ENCODE measurements around the gene SBNO2.
"Not testable (repeated sequence)": the region's sequence is repeated elsewhere in the genome, so short reads cannot be mapped to it uniquely, and the experiment has no call there.

The SBNO2 gene

GRCh38 chr19:1214299-1214861, 40.3 kb upstream of the SBNO2 start:
- Histone ChIP-seq H3K36me3 (ENCODE audit: control insufficient read depth in 4 of 4, insufficient read depth in 4 of 4, low read length in 3 of 4) (peaks cover 0 to 34% (median 15%) of the 10 kb centered on the region in 4 experiments), H3K4me1 (ENCODE audit: control extremely low read depth in 1 of 4, control insufficient read depth in 4 of 4, insufficient read depth in 4 of 4, low read length in 3 of 4) (peaks cover 0 to 43% (median 39%) of the 10 kb centered on the region in 4 experiments), H3K27ac (ENCODE audit: insufficient read depth in 1 of 2, low read depth in 1 of 2, low read length in 2 of 2, poor library complexity in 1 of 2, severe bottlenecking in 2 of 2) (peak overlapping the region; percentile 83 to 89), H3K27me3 (replicated peaks in 2 of 5; ENCODE audit: control insufficient read depth in 4 of 5, insufficient read depth in 5 of 5, low read length in 4 of 5) (no peaks in the 10 kb centered on the region), H3K4me3 (ENCODE audit: control insufficient read depth in 1 of 7, extremely low read depth in 1 of 7, insufficient read depth in 4 of 7, low read depth in 2 of 7, low read length in 6 of 7) (peak overlapping the region in 4 of 7 experiments; percentile 40 to 57 (median 49)), H3K9me3 (ENCODE audit: control extremely low read depth in 1 of 5, control insufficient read depth in 4 of 5, insufficient read depth in 2 of 5, low read depth in 1 of 5, low read length in 4 of 5) (no peaks in the 10 kb centered on the region)
- 46% methylated on average over 20 of the region's 21 CpGs for WGBS (ENCODE audit: insufficient coverage)
- ChIA-PET POLR2A (interaction anchor here (1.2 to 1.7 kb wide), 3 partner anchors 11 to 101 kb away, joined by 5 to 8 read pairs (median 6); partner anchors contain the start of gene CIRBP), CTCF (interaction anchor here (0.6 to 6.1 kb wide), 10 partner anchors 8 to 197 kb away, joined by 3 to 33 read pairs (median 4); no protein-coding TSS in a partner anchor)
- no peak for DNase-seq

DNA sequence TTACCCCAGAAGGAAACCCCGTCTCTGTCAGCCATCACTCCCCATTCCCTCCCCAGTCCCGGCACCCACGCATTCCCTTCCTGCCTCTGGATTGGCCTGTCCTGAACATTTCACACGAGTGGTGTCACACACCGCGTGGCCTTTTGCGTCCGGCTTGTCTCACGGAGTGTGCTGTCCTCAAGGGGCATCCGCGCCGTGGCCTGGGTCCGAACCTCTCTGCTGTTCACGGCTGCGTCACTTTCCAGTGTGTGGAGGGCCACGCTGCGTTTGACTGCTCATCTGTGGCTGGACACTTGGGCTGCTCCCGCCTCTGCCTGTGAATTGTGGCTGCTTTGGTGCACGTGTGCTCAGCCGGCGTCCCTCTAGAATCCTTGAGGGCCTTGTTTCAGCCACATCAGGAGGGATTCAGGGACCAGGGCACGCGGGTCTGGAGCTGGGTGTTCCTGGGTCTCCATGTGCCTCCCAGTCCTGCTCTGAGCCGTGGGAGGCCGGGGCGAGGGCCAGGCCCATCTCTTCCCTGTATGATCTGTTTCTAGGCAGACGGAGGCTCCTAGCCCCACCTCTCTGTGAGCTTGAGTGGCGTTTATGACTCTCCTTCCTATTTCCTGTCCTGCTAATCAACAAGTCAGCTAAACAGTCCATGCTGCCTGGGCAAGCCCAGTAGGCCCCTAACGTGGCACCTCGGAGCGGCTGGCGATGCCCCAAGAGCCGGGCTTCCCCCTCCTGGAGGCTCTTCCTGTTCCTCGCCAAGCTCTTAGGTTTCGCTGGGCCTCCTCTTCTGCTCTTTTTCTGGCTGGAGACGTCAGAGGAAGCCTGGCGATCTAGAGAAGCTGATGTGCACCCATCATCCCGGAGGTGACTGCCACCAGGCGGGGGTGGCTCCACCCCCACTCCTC, 39.6 kb upstream of the SBNO2 start:
- CTCF ChIA-PET, result interaction anchor here (0.8 to 6.1 kb wide), 8 partner anchors 9 to 101 kb away, joined by 3 to 33 read pairs (median 4); no protein-coding TSS in a partner anchor
- H3K36me3 ChIP-seq (ENCODE audit: control insufficient read depth in 4 of 4, insufficient read depth in 4 of 4, low read length in 3 of 4), result peaks cover 0 to 37% (median 15%) of the 10 kb centered on the region in 4 experiments
- no peaks in the 10 kb centered on the region for H3K27me3 ChIP-seq (replicated peaks in 2 of 5; ENCODE audit: control insufficient read depth in 4 of 5, insufficient read depth in 5 of 5, low read length in 4 of 5)
- peak; percentile 94 to 98 (median 98) for DNase-seq
- 48% methylated on average over 38 of the region's 39 CpGs for WGBS (ENCODE audit: insufficient coverage)
- peaks cover 0 to 49% (median 46%) of the 10 kb centered on the region in 4 experiments for H3K4me1 ChIP-seq (ENCODE audit: control extremely low read depth in 1 of 4, control insufficient read depth in 4 of 4, insufficient read depth in 4 of 4, low read length in 3 of 4)
- H3K4me3 ChIP-seq (ENCODE audit: control insufficient read depth in 1 of 7, extremely low read depth in 1 of 7, insufficient read depth in 4 of 7, low read depth in 2 of 7, low read length in 6 of 7), result peak overlapping the region in 4 of 7 experiments; percentile 40 to 63 (median 49)
- H3K9me3 ChIP-seq (ENCODE audit: control extremely low read depth in 1 of 5, control insufficient read depth in 4 of 5, insufficient read depth in 2 of 5, low read depth in 1 of 5, low read length in 4 of 5), result no peaks in the 10 kb centered on the region
- H3K27ac ChIP-seq (ENCODE audit: insufficient read depth in 1 of 2, low read depth in 1 of 2, low read length in 2 of 2, poor library complexity in 1 of 2, severe bottlenecking in 2 of 2), result peak overlapping the region; percentile 83 to 89
- POLR2A ChIA-PET, result interaction anchor here (1.2 to 1.7 kb wide), 3 partner anchors 10 to 100 kb away, joined by 5 to 8 read pairs (median 6); partner anchors contain the start of gene CIRBP

GRCh38 chr19:1211494-1212234, 37.6 kb upstream of the SBNO2 start:
- Histone ChIP-seq H3K4me1 (ENCODE audit: control extremely low read depth in 1 of 4, control insufficient read depth in 4 of 4, insufficient read depth in 4 of 4, low read length in 3 of 4) (peaks cover 0 to 66% (median 61%) of the 10 kb centered on the region in 4 experiments), H3K27ac (ENCODE audit: insufficient read depth in 1 of 2, low read depth in 1 of 2, low read length in 2 of 2, poor library complexity in 1 of 2, severe bottlenecking in 2 of 2) (no peak overlapping the region), H3K9me3 (ENCODE audit: control extremely low read depth in 1 of 5, control insufficient read depth in 4 of 5, insufficient read depth in 2 of 5, low read depth in 1 of 5, low read length in 4 of 5) (no peaks in the 10 kb centered on the region), H3K27me3 (replicated peaks in 2 of 5; ENCODE audit: control insufficient read depth in 4 of 5, insufficient read depth in 5 of 5, low read length in 4 of 5) (no peaks in the 10 kb centered on the region), H3K36me3 (ENCODE audit: control insufficient read depth in 4 of 4, insufficient read depth in 4 of 4, low read length in 3 of 4) (peaks cover 0 to 30% (median 11%) of the 10 kb centered on the region in 4 experiments), H3K4me3 (ENCODE audit: control insufficient read depth in 1 of 7, extremely low read depth in 1 of 7, insufficient read depth in 4 of 7, low read depth in 2 of 7, low read length in 6 of 7) (no peak overlapping the region)
- ChIA-PET POLR2A (no interaction called here), CTCF (interaction anchor here (0.8 to 6.1 kb wide), 4 partner anchors 11 to 99 kb away, joined by 3 to 33 read pairs (median 3); no protein-coding TSS in a partner anchor)
- 93% methylated on average over 25 of the region's 33 CpGs for WGBS (ENCODE audit: insufficient coverage)
- DNase-seq, result no peak

DNA sequence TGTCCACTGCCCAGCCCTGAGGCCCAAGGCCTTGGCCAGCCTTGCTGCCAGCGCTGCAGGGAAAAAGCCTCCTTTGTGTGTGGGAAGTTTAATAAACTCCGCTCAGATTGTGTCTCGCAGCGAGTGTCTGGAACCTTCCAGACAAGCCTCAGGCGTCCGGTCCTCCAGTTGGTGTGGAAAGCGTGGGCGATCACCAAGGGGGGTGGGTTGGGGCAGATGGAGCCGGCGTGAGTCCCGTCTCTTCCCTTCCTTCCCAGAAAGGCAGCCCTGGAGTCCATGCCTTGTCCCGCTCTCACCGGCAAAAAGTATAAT, 36.1 kb upstream of the SBNO2 start:
- Histone ChIP-seq H3K27ac (ENCODE audit: insufficient read depth in 1 of 2, low read depth in 1 of 2, low read length in 2 of 2, poor library complexity in 1 of 2, severe bottlenecking in 2 of 2) (peak overlapping the region in 1 of 2 experiments; percentile 64), H3K36me3 (ENCODE audit: control insufficient read depth in 4 of 4, insufficient read depth in 4 of 4, low read length in 3 of 4) (peaks cover 0 to 26% (median 9%) of the 10 kb centered on the region in 4 experiments), H3K4me3 (ENCODE audit: control insufficient read depth in 1 of 7, extremely low read depth in 1 of 7, insufficient read depth in 4 of 7, low read depth in 2 of 7, low read length in 6 of 7) (no peak overlapping the region), H3K4me1 (ENCODE audit: control extremely low read depth in 1 of 4, control insufficient read depth in 4 of 4, insufficient read depth in 4 of 4, low read length in 3 of 4) (peaks cover 0 to 71% (median 65%) of the 10 kb centered on the region in 4 experiments), H3K27me3 (replicated peaks in 2 of 5; ENCODE audit: control insufficient read depth in 4 of 5, insufficient read depth in 5 of 5, low read length in 4 of 5) (no peaks in the 10 kb centered on the region), H3K9me3 (ENCODE audit: control extremely low read depth in 1 of 5, control insufficient read depth in 4 of 5, insufficient read depth in 2 of 5, low read depth in 1 of 5, low read length in 4 of 5) (no peaks in the 10 kb centered on the region)
- 98% methylated on average over 10 of the region's 13 CpGs for WGBS (ENCODE audit: insufficient coverage)
- CTCF ChIA-PET, result interaction anchor here (1.3 to 6.1 kb wide), 2 partner anchors 12 to 97 kb away, joined by 3 to 33 read pairs; no protein-coding TSS in a partner anchor
- POLR2A ChIA-PET, result no interaction called here
- DNase-seq, result no peak

DNA sequence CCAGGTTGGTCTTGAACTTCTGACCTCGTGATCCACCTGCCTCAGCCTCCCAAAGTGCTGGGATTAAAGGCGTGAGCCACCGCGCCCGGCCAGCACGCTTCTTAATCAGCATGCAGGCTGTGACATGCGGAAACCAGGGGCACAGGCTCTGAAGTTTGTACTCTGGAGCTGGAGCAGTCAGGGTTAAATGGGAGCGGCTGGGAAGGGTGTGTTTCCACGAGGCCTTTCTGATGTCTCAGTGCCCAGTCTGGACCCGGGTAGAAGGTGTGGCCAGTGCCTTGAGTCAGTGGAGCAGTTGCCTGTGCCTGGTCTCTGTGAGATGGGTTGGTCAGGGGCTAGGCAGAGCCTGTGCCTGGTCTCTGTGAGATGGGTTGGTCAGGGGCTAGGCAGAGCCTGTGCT, 34.8 kb upstream of the SBNO2 start:
- Histone ChIP-seq H3K4me1 (ENCODE audit: control extremely low read depth in 1 of 4, control insufficient read depth in 4 of 4, insufficient read depth in 4 of 4, low read length in 3 of 4) (peaks cover 0 to 66% (median 65%) of the 10 kb centered on the region in 4 experiments), H3K4me3 (ENCODE audit: control insufficient read depth in 1 of 7, extremely low read depth in 1 of 7, insufficient read depth in 4 of 7, low read depth in 2 of 7, low read length in 6 of 7) (peak overlapping the region in 1 of 7 experiments; percentile 23), H3K27ac (ENCODE audit: insufficient read depth in 1 of 2, low read depth in 1 of 2, low read length in 2 of 2, poor library complexity in 1 of 2, severe bottlenecking in 2 of 2) (peak overlapping the region in 1 of 2 experiments; percentile 5), H3K36me3 (ENCODE audit: control insufficient read depth in 4 of 4, insufficient read depth in 4 of 4, low read length in 3 of 4) (peaks cover 0 to 26% (median 9%) of the 10 kb centered on the region in 4 experiments)
- 70% methylated on average over 7 of the region's 10 CpGs for WGBS (ENCODE audit: insufficient coverage)
- H3K9me3 ChIP-seq (ENCODE audit: control extremely low read depth in 1 of 5, control insufficient read depth in 4 of 5, insufficient read depth in 2 of 5, low read depth in 1 of 5, low read length in 4 of 5); CTCF ChIA-PET; DNase-seq; H3K27me3 ChIP-seq (replicated peaks in 2 of 5; ENCODE audit: control insufficient read depth in 4 of 5, insufficient read depth in 5 of 5, low read length in 4 of 5): not testable (repeated sequence)
- POLR2A ChIA-PET, result interaction anchor here (0.6 kb wide), 1 partner anchor 16 kb away, joined by 5 read pairs; no protein-coding TSS in a partner anchor

GRCh38 chr19:1206864-1207450, 32.9 kb upstream of the SBNO2 start:
- peak overlapping the region in 1 of 2 experiments; percentile 71 for H3K27ac ChIP-seq (ENCODE audit: insufficient read depth in 1 of 2, low read depth in 1 of 2, low read length in 2 of 2, poor library complexity in 1 of 2, severe bottlenecking in 2 of 2)
- H3K36me3 ChIP-seq (ENCODE audit: control insufficient read depth in 4 of 4, insufficient read depth in 4 of 4, low read length in 3 of 4), result peaks cover 0 to 23% (median 9%) of the 10 kb centered on the region in 4 experiments
- no peaks in the 10 kb centered on the region for H3K9me3 ChIP-seq (ENCODE audit: control extremely low read depth in 1 of 5, control insufficient read depth in 4 of 5, insufficient read depth in 2 of 5, low read depth in 1 of 5, low read length in 4 of 5)
- POLR2A ChIA-PET, result interaction anchor here (0.6 kb wide), 1 partner anchor 186 kb away, joined by 3 read pairs; the partner anchor contains the start of gene RNU6-2
- no peaks in the 10 kb centered on the region for H3K27me3 ChIP-seq (replicated peaks in 2 of 5; ENCODE audit: control insufficient read depth in 4 of 5, insufficient read depth in 5 of 5, low read length in 4 of 5)
- CTCF ChIA-PET, result no interaction called here
- peak in 2 of 3 donors; percentile 61 to 72 for DNase-seq
- H3K4me3 ChIP-seq (ENCODE audit: control insufficient read depth in 1 of 7, extremely low read depth in 1 of 7, insufficient read depth in 4 of 7, low read depth in 2 of 7, low read length in 6 of 7), result peak overlapping the region; percentile 69 to 92 (median 77)
- H3K4me1 ChIP-seq (ENCODE audit: control extremely low read depth in 1 of 4, control insufficient read depth in 4 of 4, insufficient read depth in 4 of 4, low read length in 3 of 4), result peaks cover 0 to 66% (median 62%) of the 10 kb centered on the region in 4 experiments
- under 1% methylated on average over 33 of the region's 38 CpGs for WGBS (ENCODE audit: insufficient coverage)
